Skeletal muscle cell (primary cell): Measurements from ENCODE around the gene ACTL7B.

ENCODE experiments used
- DNase-seq: peaks from one replicate; pipeline ENCODE4 v3.0.0-alpha.2; 2010; ENCODE audit warnings: low read depth
- H3K4me3 ChIP-seq: 2 replicates; pipeline ENCODE4 v1.5.1; 2011; ENCODE audit warnings: low read depth, mild to moderate bottlenecking, control low read depth, low read length, moderate library complexity

ACTL7B gene

GRCh38 chr9:108874058-108874788, 18.4 kb upstream of the ACTL7B start:
- no peak for DNase-seq
- H3K4me3 ChIP-seq, result no peak overlapping the region

DNA sequence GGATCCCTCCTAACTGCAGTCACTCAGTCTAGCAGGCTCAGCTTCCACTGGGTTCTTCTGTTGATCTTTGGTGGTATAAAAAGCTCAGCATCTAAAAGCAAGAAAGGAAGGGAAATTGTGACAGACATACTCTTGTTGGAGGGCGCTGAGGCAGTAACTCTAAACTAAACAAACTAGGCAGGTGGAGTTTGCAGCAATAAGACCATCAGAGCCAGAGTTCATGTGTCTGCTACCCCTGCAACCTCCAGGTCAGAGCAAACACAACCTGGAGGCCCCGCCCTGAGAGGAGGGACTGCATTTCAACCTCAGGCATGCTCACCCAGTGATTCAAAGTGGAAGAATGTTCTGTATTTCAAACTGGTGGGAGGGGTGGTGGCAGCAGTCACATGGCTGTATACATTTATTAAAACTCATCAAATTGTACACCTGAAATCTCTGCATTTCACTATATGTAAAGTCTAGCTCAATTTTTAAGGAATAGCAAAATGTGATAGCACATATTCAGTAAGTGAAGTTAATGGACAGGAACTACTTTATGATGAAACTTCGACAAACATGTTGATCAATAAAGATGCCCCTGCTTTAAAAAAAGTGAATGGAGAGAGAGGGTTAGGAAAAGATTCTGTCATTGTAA, 13.4 kb upstream of the ACTL7B start:
- no peak for DNase-seq
- H3K4me3 ChIP-seq, result no peak overlapping the region

DNA sequence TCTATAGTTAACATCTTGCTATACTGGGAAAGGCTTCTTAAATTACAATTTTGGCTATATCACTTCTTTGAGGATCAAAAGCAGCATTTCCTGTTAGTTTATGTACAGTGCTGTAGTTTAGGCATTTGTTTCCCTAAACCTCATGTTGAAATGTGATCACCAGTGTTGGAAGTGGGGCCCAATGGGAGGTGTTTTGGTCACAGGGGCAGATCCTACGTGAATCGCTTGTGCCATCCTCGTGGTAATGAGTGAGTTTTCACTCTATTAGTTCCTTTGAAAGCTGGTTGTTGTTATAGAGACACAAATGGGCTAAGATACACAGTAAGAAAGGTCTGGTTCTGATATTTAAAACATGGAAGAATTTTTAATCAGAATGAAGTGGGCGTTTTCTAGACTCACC, 12.0 kb upstream of the ACTL7B start:
- no peak for DNase-seq
- H3K4me3 ChIP-seq, result no peak overlapping the region

DNA sequence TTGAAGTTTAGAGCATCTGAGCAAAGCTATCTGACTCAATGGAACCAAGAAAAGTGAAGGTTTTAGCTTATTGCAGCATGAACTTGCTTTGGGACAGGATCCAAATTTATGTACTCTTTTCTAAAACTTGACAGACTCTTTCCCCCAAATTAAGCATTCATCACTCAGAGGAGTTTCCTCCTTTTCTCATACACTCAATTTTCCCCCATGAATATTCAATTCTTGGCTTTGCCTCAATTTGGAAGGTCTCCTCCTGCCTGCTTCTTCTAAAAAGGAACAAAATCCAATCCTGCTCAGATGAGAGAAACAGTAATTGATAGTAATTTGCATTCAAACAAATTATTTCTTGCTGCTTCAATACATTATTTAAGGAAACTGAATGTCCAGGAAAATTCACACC, 11.3 kb upstream of the ACTL7B start:
- no peak overlapping the region for H3K4me3 ChIP-seq
- no peak for DNase-seq

- DNase-seq, result no peak
- no peak overlapping the region for H3K4me3 ChIP-seq
Observed at GRCh38 chr9:108866001-108866420, 10.2 kb upstream of the ACTL7B start.

- no peak for DNase-seq
- H3K4me3 ChIP-seq, result no peak overlapping the region
Observed at GRCh38 chr9:108865037-108865436, 9.3 kb upstream of the ACTL7B start.

DNA sequence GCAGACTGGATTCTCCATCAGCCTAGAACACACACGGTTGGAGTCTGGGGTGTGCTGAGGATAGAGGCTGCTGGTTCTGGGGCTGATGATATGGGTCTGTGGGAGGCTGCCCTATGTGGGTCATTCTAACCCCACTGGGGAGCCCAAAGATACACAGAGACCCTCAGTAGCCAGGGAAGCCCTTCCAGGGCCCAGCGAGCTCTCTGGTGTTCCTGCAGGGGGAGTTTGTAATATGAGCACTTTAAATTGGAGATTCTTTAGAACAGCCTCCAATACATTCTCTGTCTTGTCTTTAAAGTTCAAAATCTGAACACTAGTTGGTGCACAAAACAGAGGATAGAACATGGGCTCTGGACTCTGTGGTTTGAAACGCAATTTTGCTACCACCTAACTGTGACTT, 8.7 kb upstream of the ACTL7B start:
- H3K4me3 ChIP-seq, result no peak overlapping the region
- no peak for DNase-seq

DNA sequence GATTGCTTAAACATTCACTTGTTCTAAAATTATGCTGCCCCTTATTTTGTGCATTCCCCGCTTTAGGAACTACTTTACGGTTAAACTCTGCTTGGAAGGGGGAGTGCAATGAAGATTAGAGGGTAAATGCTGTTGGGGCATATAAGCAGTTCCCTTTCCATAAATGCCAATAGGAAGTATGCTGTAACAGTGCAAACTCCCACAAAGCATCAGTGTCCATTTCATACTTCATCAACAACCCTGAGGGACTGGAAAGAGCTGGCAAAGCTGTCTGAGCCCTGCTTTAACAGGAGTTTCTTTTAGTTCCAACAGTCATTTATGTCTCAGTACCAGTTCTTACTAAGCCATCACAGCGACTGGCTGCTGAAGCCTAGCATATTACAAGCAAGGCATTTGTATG, 8.1 kb upstream of the ACTL7B start:
- DNase-seq, result no peak
- no peak overlapping the region for H3K4me3 ChIP-seq

DNA sequence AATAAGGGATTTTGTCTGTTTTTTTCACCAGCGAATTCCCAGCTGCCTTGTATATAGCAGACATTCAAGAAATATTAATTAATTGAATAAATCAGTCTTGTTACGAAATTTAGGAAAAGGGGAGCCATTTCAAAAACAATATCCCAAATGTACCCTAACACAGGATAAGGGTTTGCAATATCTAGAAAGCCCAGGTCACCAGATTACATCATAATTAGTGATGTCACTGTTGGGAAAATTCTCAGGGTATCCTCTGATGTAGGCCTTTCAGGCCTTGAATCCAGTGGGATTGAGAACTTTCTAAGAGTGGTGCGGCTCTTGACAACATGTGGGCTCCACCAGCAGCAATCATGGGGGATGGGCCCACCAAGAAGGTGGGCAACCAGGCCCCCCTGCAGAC, 6.2 kb upstream of the ACTL7B start, which contains the start of gene ACTL7A:
Gene ACTL7A, plus strand, starts transcription at position 270 of the 400 bp plus-strand sequence. Its CDS starts 57 bp downstream, at position 327.
- H3K4me3 ChIP-seq, result no peak within 1 kb of the TSS
- DNase-seq, result no peak

DNA sequence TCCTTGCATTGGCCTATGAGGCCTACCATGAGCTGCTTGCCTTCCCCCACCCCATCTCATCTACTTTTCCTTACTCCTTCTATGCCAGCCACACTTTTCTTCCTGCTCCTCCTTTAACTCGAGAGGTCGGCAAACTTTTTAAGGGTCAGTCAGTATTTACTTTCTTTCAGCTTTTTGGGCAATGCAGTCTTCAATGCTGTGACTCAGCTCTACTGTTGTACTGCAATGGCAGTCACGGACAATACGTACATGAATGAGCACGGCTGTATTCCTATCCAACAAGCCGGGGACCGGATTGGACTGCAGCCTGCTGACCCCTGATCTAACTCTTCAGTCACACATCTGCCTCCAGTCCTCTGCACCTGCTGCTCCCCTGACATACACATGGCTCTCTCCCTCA, 5.7 kb upstream of the ACTL7B start:
- no peak for DNase-seq
- H3K4me3 ChIP-seq, result no peak overlapping the region

DNA sequence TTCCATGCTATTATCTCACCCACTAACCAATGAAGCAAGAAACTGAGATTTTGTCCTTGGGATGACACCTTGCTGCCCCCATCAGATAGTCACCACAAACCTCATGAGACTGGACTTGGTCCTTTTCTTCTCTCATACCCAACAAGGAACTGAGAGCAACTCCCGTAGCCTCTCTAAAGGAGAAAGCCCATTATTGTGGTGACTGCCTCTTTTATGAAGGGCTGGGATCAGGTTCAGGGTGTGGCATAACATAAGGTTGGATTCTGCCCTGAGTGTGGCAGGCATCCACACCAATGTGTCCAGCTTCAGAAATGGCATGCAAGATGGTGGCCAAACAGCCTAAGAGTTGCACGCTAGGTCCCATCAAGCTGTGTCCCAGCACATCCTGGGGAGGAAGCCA, 5.0 kb upstream of the ACTL7B start:
- H3K4me3 ChIP-seq, result no peak overlapping the region
- DNase-seq, result no peak

DNA sequence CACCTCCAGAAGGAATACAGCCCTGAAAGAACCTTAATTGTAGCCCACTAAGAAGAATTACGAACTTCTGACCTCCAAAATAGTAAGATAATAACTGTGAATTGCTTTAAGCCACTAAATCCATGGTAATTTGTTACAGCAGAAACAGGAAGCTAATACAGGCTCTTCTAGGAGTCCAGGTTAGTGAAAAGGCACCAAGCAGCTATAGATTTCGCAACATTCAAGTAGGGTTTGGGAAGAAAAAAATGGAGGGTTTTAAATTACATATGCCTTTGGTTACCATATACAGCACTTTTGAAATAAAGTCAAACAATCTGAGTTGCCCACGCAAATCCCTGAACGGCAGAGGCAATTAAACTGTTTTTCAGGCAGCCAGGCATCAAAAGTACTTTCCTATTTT, 4.6 kb upstream of the ACTL7B start:
- no peak for DNase-seq
- no peak overlapping the region for H3K4me3 ChIP-seq

DNA sequence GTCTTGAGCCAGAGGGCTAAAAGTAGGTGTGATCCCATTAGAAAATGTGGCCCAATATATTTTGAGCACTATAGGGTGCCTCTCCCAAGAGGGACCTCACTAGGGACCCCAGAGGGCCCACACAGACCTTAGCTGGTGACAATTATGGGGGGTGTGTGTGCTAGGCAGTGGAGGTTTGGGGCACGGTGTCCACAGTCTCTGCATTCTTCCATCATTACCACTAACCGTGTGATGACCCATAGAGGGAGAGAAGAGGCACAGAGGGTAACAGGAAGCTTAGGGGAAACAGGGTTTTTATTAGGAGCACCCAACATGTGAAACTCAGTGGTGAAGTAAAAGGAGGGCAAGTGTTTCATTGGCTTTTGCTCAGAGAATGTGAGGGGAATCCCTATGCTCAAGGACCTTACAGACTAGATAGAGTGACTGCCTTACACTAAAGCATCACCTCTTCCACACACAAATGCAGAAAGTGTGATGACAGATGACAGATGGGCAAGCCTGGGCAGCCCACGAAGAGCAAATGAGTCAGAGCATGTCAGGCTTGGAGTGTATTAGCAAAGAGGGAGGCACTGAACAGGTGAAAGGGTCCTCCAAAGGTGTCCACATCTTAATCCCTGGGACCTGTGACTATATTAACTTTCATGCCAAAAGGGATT, 3.8 kb upstream of the ACTL7B start:
- no peak for DNase-seq

DNA sequence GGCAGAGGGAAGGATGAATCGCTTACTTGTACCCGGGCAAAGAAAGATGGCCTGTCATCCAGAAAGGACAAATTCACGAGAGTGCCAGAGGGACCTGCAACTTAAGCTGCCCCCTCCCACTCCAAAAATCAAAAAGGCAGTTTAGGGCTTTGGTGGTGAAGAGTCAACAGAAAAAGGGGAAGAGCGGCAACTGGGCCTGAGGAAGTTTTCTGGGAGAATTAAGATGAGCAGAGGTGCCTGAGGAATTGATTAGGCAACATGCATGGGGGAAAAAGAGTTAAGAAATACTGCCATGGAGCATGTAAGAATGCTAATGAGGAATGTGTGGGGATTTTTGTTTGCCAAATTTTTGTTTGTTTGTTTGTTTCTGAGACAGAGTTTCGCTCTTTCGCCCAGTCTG, 1.8 kb upstream of the ACTL7B start:
- no peak for DNase-seq
- H3K4me3 ChIP-seq, result no peak overlapping the region

More for the DNA sequence above, 3.8 kb upstream of the ACTL7B start:
- H3K4me3 ChIP-seq, result no peak overlapping the region

GRCh38 chr9:108855529-108855886, 278 bp downstream of the ACTL7B start:
- DNase-seq, result no peak
- H3K4me3 ChIP-seq, result no peak overlapping the region

DNA sequence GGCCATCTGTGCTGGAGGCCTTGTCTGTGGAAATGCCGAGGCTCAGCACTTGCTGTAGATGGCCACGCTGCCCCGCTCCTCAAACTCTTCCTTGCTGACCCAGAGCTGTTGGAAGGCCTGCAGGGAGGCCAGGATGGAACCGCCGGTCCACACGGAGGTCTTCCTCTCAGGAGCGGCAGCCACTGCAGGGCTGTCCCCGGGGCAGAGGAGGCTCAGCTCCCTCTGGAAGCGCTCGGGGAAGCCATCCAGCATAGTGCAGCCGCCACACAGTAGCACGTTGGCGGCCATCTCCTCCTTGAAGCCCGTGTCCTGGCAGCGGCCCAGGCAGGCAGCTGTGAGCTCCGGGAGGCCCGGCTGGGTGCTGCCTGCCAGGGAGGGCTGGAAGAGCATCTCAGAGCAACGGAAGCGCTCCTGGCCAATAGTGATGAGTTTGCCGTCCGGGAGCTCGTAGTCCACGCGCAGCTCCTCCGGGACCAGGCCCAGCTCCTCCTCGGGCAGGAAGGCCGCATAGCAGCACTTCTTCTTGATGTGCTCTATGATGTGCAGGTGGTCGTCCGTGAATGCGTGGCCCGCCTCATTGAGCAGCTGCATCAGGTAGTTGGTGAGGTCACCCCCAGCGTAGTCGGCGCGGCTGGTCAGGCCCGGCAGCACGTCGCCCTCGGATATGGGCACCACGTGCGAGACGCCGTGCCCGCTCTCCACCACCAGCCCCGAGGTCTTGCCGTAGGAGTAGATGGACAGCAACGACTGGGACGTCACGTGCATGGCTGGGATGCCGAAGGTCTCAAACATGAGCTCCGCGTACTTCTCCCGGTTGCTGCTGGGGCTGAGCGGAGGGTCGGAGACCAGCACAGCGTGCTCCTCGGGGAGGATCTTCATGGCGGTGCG, 901 bp downstream of the ACTL7B start:
- no peak for DNase-seq
- no peak overlapping the region for H3K4me3 ChIP-seq

DNA sequence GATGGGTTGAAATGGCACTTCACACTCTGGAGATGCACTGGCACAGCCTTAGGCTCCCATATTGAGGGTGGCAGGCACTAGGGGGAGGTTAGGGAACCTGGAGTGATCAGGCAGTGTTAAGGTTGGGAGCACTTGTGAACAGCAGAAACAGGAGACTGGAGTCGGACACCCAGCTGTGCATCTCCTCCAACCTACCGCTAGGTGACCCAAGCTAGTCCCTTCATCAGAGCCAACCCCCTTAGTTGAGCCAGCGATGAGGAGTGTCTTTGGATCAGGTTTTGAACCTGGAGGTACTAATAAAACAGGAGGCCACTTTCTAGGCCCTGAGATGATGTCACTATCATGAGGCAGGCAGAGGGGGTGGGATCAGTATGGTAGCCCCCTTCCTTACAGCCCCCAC, 1.7 kb downstream of the ACTL7B start:
- no peak for DNase-seq
- no peak overlapping the region for H3K4me3 ChIP-seq

- no peak overlapping the region for H3K4me3 ChIP-seq
- no peak for DNase-seq
Observed at GRCh38 chr9:108852079-108852478, 3.7 kb downstream of the ACTL7B start.

- no peak for DNase-seq
- H3K4me3 ChIP-seq, result no peak overlapping the region
Observed at GRCh38 chr9:108851138-108851537, 4.6 kb downstream of the ACTL7B start.
